NK-92 (cell line): Measurements from ENCODE around the gene MN1.
"Not testable (repeated sequence)": the region's sequence is repeated elsewhere in the genome, so short reads cannot be mapped to it uniquely, and the experiment has no call there.

Experiments
- DNase-seq: peaks from one replicate; lab custom pipeline; 2025; ENCODE audit not compliant: unreplicated experiment; lab: John Stamatoyannopoulos, UW

The MN1 gene

GRCh38 chr22:27745809-27746208 is 55.7 kb downstream of the MN1 start:
- no peak for DNase-seq

DNA sequence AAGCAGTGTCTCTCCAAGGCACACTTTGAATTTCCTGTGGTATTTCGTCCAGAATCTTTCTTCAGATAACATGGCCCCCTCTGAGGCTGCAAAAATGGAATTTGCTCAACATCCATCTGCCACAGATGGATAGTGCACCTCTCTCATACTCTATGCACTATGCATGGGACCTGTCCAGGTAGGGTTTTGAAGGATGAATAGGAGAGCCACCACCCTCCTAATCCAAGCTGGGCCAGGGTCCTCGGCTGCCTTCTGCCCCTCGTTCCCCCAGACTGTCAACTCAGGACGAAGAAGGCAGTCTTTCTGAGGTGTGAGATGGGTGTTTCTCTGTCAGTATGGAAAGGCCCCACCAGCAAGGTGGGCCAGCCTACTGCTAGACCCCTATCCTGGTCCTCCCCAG is 56.4 kb downstream of the MN1 start:
- DNase-seq: no peak

GRCh38 chr22:27744078-27744477 is 57.5 kb downstream of the MN1 start:
- not testable (repeated sequence) for DNase-seq

DNA sequence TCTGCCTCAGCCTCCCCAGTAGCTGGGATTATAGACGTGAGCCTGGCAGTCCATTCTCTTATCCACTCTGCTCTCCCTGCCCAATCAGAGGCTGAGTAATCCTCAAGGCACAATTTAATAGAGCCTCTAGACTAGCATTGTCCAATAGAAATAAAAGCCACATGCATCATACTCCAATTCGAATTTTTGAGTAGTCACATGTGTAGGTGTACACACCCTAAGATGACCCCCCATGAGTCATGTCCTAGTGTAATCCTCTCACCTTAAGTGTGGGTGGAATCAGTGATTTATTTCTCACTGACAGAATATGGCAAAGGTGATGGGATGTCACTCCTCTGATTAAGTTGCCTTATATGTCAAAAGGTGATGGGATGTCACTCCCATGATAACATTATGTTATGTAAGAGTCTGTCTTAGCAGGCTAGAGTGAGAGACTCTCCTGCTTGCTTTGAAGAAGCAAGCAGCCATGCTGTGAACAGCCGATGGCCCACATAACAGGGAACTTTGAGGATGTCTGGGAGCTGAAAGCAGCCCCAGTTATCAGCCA is 61.3 kb downstream of the MN1 start:
- DNase-seq: no peak

DNA sequence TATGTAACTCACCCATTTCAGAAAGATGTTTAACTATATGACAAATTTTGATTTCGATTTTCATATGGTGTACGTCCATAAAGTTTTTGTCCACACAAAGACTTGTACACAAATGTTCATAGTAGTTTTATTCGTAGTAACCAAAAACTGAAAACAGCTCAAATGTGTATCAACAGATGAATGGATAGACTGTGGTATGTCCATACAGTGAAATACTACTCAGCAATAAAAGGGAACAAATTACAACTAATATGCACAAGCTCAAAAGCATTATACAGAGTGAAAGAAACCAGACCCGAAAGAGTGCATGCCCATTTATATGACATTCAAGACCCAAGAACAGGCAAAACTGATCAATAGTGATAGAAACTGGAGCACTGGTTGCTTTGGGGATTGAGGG is 64.0 kb downstream of the MN1 start:
- DNase-seq: no peak

- no peak for DNase-seq
Observed at GRCh38 chr22:27734066-27734465, 67.5 kb downstream of the MN1 start.

DNA sequence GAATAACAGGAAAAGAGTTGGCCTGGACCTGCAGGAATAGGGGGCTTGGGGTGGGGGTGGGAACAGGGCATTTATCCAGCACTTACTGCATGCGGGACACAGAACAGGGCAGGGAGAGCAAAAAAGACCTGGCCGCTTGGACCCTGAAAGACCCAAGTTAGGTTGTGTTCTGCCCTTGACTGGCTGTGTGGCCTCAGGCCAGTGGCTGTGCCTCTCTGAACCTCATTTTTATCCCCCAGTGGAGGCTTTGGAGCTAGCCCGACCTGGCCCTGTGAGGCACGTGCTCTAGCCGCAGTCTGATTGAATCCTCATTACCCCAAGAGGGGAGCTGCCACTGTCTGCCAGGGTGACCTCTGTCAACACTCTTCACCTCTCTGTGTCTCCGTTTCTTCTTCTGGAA is 68.7 kb downstream of the MN1 start:
- DNase-seq: no peak

DNA sequence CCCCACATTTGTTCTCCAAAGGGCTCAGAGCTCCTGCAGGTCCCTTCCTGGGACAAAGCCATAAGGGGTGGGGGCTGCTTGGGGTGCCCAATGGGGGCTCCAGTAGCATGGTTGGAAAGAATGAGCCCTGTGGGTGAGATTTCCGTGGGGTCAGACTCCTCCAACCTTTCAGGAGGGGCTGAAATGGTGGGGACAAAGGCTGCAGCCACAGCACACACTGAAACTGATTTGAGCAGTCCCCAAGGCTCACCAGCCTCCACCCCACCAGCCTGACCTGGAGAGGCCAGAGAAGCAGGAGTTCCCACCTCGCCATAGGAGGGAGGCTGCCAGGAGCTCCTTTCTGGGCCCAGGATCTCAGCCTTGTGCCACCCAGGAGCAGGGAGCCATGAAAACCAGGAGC is 69.2 kb downstream of the MN1 start:
- no peak for DNase-seq

DNA sequence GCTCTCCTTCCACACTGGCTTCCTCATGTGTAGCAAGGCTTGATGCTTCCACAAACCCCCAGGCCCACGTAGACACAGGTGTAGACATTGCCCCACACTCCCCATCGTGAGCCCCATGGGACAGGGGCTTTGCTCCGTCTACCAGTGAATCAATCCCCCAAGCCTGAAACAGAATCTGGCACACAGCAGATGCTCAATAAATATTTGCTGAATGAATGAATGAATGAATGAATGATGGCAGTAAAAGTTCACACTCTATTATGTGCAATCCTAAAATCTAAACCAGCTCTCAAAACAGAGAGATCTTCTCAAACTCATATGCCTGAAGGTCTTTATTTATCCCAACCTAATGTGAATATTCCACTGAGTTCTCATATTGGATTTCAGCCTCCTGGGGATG is 69.9 kb downstream of the MN1 start:
- no peak for DNase-seq

- DNase-seq: no peak
Observed at GRCh38 chr22:27730641-27731433, 70.7 kb downstream of the MN1 start.

DNA sequence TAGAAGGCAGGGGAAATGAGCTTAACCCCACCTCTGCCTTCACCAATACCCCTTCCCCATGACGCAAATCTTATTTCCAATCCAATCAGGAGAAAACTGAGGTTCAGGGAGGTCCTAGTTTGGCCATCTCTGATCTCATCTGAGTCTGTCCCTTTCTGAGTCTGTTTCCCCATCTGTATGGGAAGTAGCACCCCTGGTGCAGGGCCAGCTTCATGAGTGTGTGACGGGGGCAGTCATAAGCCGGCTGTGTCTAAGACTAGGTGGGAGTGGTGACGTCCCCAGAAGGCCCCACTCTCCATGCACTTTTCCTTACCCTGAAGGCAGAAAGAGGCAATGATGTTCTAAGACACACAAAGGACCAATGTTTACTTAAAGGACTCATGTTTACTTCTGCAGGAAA is 72.3 kb downstream of the MN1 start:
- DNase-seq: no peak

- DNase-seq: no peak
Observed at GRCh38 chr22:27727673-27728451, 73.7 kb downstream of the MN1 start.

- DNase-seq: no peak
Observed at GRCh38 chr22:27726686-27727449, 74.7 kb downstream of the MN1 start.

DNA sequence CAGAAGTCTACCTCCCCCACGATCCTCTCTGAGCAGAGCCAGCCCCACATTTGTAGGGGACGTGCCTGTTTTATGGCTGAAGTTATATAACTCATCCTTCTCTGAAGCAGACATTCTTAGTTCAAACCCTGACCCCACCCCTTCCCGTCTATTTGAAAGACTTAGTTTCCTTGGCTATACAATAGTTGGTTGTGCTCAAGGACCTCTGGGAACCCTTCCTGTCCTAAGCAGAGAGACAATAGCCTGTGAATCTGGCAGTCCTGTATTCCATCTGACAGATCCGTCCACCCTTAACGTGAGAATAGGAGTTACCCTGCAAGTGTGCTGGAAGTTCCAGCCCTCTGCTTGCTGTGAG is 75.2 kb downstream of the MN1 start:
- no peak for DNase-seq

DNA sequence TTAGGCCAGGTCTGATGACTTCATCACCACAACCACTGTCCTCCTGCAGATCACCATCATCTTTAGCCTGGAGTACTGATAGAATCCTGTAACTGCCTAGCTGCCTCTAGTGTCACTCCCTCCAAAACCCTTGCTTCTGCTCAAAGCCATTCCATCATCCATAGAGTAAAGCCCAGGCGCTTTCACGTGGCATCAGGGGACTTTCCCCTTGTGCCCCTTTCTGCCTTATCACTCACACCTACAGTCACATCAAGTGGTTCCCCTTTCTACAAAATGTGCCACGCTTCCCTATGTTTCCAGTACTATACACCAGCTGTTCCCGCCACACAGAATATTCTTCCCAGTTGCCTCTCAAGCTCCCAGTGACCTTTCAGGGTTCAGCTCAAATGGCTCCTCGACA is 75.9 kb downstream of the MN1 start:
- DNase-seq: no peak

DNA sequence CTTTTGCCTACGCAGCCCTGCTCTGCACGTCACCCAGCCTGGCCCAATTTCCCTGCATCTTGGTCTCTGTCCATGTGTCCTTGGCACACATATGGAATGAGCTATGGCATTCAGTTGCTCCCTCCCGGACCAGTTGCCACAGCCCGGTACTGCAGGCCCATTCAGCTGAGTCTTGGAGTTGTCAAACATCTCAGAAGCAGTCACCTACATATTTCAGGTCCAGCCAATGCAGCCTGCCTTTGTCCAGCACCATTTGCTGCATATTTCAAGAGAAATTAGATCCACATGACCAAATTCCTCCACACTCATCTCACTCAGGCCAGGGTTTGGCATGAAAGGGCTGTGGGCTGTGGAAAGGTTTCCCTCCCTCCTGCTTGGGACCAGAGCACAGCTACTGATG is 76.8 kb downstream of the MN1 start:
- DNase-seq: no peak

DNA sequence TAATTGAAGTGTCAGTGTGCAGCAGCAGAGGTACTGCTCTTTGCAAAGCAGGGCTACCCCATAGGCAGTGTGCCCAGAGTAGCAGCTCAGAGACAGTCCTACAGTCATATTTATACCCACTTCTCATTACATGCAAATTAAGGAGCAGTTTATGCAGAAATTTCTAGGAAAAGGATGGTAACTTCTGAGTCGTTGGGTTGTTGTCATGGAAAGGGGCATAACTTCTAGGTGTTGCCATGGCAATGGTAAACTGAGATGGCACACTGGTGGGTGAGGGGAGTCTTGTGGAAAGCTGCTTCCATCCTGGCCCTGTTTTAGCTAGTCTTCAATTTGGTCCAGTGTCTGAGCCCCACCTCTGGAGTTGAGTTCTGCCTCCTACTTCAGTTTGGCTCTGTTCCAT is 77.4 kb downstream of the MN1 start:
- DNase-seq: no peak

- no peak for DNase-seq
Observed at GRCh38 chr22:27723708-27724107, 77.8 kb downstream of the MN1 start.

DNA sequence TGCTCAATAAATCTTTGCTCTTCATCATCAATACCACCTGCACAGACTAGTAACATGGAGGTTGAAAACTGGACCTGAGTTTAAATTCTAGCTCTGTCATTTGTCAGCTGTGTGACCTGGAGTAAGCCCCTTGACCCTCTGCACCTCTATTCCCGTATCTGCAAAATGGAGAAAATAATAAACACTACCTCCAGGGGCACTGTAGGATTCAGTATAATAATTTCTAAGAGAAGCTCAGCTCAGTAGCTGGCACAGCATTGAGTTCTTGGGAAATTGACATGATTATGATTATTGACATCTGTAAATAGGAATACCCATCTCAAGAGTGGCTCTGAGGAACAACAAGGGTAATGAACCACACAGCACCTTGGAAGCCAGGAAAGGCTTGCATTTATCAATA is 78.4 kb downstream of the MN1 start:
- no peak for DNase-seq

DNA sequence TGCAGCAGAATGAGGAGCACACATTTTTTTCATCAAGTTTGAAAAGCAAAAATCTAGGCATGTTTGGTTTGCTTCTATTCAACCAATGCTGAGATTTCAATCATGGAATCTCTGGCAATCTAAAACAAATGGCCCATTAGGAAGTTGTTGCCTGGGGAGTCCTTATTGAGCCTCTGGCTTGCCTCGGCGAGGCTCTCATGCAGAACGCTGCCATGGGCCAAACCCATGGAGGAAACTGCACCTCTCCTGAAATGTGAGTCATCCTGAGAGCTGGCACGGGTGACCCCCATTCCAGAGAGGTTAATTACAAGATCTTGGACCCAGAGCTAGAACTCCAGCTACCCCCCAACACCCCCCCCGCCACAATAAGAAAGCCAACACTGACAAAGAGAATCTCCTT is 80.7 kb downstream of the MN1 start:
- no peak for DNase-seq

DNA sequence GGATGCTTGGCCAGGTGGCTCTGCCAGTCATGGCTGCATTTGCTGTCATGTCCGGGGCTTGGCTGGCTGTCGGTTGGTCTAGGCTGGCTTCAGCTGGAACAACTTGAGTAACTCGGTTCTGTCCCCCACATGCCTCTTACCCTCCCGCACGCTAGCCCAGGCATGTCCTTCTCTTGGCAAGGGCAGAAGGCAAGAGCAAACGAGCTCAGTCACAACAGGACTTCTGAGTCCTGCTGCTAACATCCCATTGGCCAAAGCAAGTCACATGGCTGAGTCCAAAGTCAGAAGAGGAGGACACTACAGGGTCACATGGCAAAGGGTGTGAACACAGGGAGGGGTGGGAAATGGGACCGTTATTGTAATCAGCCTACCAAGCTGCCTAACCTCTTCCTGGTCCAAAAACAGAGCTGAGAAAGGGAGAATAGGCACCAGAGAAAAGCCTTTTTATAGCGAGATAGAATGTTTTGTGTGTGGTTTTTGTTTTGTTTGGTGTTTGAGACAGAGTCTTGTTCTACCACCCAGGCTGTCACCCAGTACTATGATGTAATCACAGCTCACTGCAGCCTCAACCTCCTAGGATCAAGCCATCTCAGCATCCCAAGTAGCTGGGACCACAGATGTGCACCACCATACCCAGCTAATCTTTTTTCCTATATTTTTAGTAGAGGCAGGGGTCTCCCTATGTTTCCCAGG is 81.9 kb downstream of the MN1 start:
- DNase-seq: no peak
